HL-60/S4 treated with retinoic acid at 250 ng/mL for 4 days and 3 days (cell line): Measurements from ENCODE around the gene CD276.
"Not testable (repeated sequence)": the region's sequence is repeated elsewhere in the genome, so short reads cannot be mapped to it uniquely, and the experiment has no call there.

Experiments
- in situ Hi-C: fragments of 300-500 bp; cut with MboI; formaldehyde crosslinking; loops from 2 replicates; pipeline ENCODE4 v1.7.0; 2022; ENCODE audit warnings: low sequenced_read_pairs

CD276 gene

GRCh38 chr15:73704869-73705645 lies 20.9 kb downstream of the CD276 start:
- in situ Hi-C loops = no loop called here

GRCh38 chr15:73708691-73709090 lies 24.5 kb downstream of the CD276 start:
- in situ Hi-C loops = no loop called here

- in situ Hi-C loops = no loop called here
These were observed 25.1 kb downstream of the CD276 start for GRCh38 chr15:73709241-73709640.

GRCh38 chr15:73709686-73710085 lies 25.5 kb downstream of the CD276 start:
- in situ Hi-C loops = no loop called here

- in situ Hi-C loops = no loop called here
These were observed 26.1 kb downstream of the CD276 start for GRCh38 chr15:73710321-73710720.

GRCh38 chr15:73711526-73711925 lies 27.3 kb downstream of the CD276 start:
- in situ Hi-C loops = no loop called here

- in situ Hi-C loops = no loop called here
These were observed 27.9 kb downstream of the CD276 start for GRCh38 chr15:73712107-73712506.

- in situ Hi-C loops = no loop called here
These were observed 30.6 kb downstream of the CD276 start for GRCh38 chr15:73714695-73715301.

- in situ Hi-C loops = no loop called here
These were observed 31.2 kb downstream of the CD276 start for GRCh38 chr15:73715417-73715816.

- in situ Hi-C loops = no loop called here
These were observed 32.2 kb downstream of the CD276 start for GRCh38 chr15:73716417-73716816.

- in situ Hi-C loops = no loop called here
These were observed 33.0 kb downstream of the CD276 start for GRCh38 chr15:73717206-73717605.

GRCh38 chr15:73717802-73718201 lies 33.6 kb downstream of the CD276 start:
- in situ Hi-C loops = no loop called here

GRCh38 chr15:73718694-73719093 lies 34.5 kb downstream of the CD276 start:
- in situ Hi-C loops = no loop called here

GRCh38 chr15:73722425-73722824 lies 38.2 kb downstream of the CD276 start:
- in situ Hi-C loops = no loop called here

- in situ Hi-C loops = no loop called here
These were observed 39.0 kb downstream of the CD276 start for GRCh38 chr15:73723191-73723590.

- in situ Hi-C loops = no loop called here
These were observed 40.0 kb downstream of the CD276 start for GRCh38 chr15:73724212-73724611.

- in situ Hi-C loops = no loop called here
These were observed 43.3 kb downstream of the CD276 start for GRCh38 chr15:73727330-73727976.

- in situ Hi-C loops = not testable (repeated sequence)
These were observed 47.9 kb downstream of the CD276 start for GRCh38 chr15:73732051-73732450.

- in situ Hi-C loops = no loop called here
These were observed 48.7 kb downstream of the CD276 start for GRCh38 chr15:73732930-73733329.

GRCh38 chr15:73737535-73737934 lies 53.4 kb downstream of the CD276 start:
- in situ Hi-C loops = no loop called here

GRCh38 chr15:73740152-73741048 lies 56.2 kb downstream of the CD276 start:
- in situ Hi-C loops = no loop called here
